Measurements from ENCODE around the gene SH2D3A.
"Not testable (repeated sequence)": the region's sequence is repeated elsewhere in the genome, so short reads cannot be mapped to it uniquely, and the experiment has no call there.

The SH2D3A gene

GRCh38 chr19:6719540-6719861 is 47.7 kb downstream of the SH2D3A start:
- no peak for DNase-seq

GRCh38 chr19:6718741-6719539 is 48.3 kb downstream of the SH2D3A start:
- no peak for DNase-seq

GRCh38 chr19:6718111-6718740 is 49.0 kb downstream of the SH2D3A start:
- DNase-seq, result no peak

GRCh38 chr19:6717441-6717971 is 49.7 kb downstream of the SH2D3A start:
- DNase-seq, result no peak

- DNase-seq, result no peak
Measured at GRCh38 chr19:6717036-6717435, 50.2 kb downstream of the SH2D3A start.

- DNase-seq, result no peak
Measured at GRCh38 chr19:6716610-6716970, 50.6 kb downstream of the SH2D3A start.

GRCh38 chr19:6714749-6715555 is 52.3 kb downstream of the SH2D3A start:
- DNase-seq, result no peak

GRCh38 chr19:6713773-6714692 is 53.2 kb downstream of the SH2D3A start:
- no peak for DNase-seq

- no peak for DNase-seq
Measured at GRCh38 chr19:6712692-6713670, 54.3 kb downstream of the SH2D3A start.

- no peak for DNase-seq
Measured at GRCh38 chr19:6712231-6712630, 55.0 kb downstream of the SH2D3A start.

- DNase-seq, result no peak
Measured at GRCh38 chr19:6711605-6712004, 55.6 kb downstream of the SH2D3A start.

- no peak for DNase-seq
Measured at GRCh38 chr19:6711078-6711361, 56.2 kb downstream of the SH2D3A start.

- DNase-seq, result no peak
Measured at GRCh38 chr19:6710273-6711077, 56.8 kb downstream of the SH2D3A start.

GRCh38 chr19:6709549-6709948 is 57.7 kb downstream of the SH2D3A start:
- no peak for DNase-seq

- DNase-seq, result not testable (repeated sequence)
Measured at GRCh38 chr19:6708913-6709312, 58.3 kb downstream of the SH2D3A start.

- no peak for DNase-seq
Measured at GRCh38 chr19:6708346-6708745, 58.9 kb downstream of the SH2D3A start.

- no peak for DNase-seq
Measured at GRCh38 chr19:6707658-6708018, 59.6 kb downstream of the SH2D3A start.

GRCh38 chr19:6707011-6707657 is 60.1 kb downstream of the SH2D3A start:
- no peak for DNase-seq

GRCh38 chr19:6706633-6706958 is 60.6 kb downstream of the SH2D3A start:
- no peak for DNase-seq

- no peak for DNase-seq
Measured at GRCh38 chr19:6705931-6706632, 61.2 kb downstream of the SH2D3A start.

Data from NCI-H1048 (cell line).